Measurements from ENCODE around the gene PPP6R1. TPM values are rescaled to one million over a fixed set of nuclear protein-coding genes. Genes with fewer than 3 reads are reported as not detected.
A peak's percentile ranks its signal among the peaks of the same experiment; 100 is the strongest.

PPP6R1 gene
- total and polyA plus RNA-seq, 12 donors, result 28.9 to 116 (median 74.9) TPM

GRCh38 chr19:55224038-55224665, 34.7 kb downstream of the PPP6R1 start:
- 82 to 91% (median 83%) methylated on average over 6 to 26 of the region's 26 CpGs for WGBS, 4 donors
- intact Hi-C loops (cut with DNase I), result no loop called here
- Histone ChIP-seq H3K27me3 (no peaks in the 10 kb centered on the region), H3K27ac (no peak overlapping the region), H3K36me3 (replicated peaks in 1 of 2) (peaks cover 0 to 26% of the 10 kb centered on the region in 2 donors), H3K4me1 (replicated peaks in 1 of 2) (peaks cover 2 to 5% of the 10 kb centered on the region in 2 donors), H3K9me3 (replicated peaks in 1 of 3) (no peaks in the 10 kb centered on the region), H3K4me3 (no peak overlapping the region)
- TF ChIP-seq POLR2A (IDR thresholded peaks at IDR 0.05), result no peak
- TF ChIP-seq, protein P1, sequence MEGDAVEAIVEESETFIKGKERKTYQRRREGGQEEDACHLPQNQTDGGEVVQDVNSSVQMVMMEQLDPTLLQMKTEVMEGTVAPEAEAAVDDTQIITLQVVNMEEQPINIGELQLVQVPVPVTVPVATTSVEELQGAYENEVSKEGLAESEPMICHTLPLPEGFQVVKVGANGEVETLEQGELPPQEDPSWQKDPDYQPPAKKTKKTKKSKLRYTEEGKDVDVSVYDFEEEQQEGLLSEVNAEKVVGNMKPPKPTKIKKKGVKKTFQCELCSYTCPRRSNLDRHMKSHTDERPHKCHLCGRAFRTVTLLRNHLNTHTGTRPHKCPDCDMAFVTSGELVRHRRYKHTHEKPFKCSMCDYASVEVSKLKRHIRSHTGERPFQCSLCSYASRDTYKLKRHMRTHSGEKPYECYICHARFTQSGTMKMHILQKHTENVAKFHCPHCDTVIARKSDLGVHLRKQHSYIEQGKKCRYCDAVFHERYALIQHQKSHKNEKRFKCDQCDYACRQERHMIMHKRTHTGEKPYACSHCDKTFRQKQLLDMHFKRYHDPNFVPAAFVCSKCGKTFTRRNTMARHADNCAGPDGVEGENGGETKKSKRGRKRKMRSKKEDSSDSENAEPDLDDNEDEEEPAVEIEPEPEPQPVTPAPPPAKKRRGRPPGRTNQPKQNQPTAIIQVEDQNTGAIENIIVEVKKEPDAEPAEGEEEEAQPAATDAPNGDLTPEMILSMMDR (IDR thresholded peaks at IDR 0.05), result no peak
- no peak for DNase-seq

- Histone ChIP-seq H3K4me3 (no peak overlapping the region), H3K27ac (no peak overlapping the region), H3K36me3 (replicated peaks in 1 of 2) (peaks cover 0 to 21% of the 10 kb centered on the region in 2 donors), H3K27me3 (no peaks in the 10 kb centered on the region), H3K4me1 (replicated peaks in 1 of 2) (peaks cover 0 to 5% of the 10 kb centered on the region in 2 donors), H3K9me3 (replicated peaks in 1 of 3) (no peaks in the 10 kb centered on the region)
- intact Hi-C loops (cut with DNase I), result no loop called here
- no peak for DNase-seq
- WGBS, 4 donors, result 86 to 93% (median 88%) methylated on average over 10 to 17 of the region's 17 CpGs
- TF ChIP-seq, protein P1 (IDR thresholded peaks at IDR 0.05), result no peak
- TF ChIP-seq POLR2A (IDR thresholded peaks at IDR 0.05), result no peak
These were observed 35.4 kb downstream of the PPP6R1 start for GRCh38 chr19:55223291-55224037.

DNA sequence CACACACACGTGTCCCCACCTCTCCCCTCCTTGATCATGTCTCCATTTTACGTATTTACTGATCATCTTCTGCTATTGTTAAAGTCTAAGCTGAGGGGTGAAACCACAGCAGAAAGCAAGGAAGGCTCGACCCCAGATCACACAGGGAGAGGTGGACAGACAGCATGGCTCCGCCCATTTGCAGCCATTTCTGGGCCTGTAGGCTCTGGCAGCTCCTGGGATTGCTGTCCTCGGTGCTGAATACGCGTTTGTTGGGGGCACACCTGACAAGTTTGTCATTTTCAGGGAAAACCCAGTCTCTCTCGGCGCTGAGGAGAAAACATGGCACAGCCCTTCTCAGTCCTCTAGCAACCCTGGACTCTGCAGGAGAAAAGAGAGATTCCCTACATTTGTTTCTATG, 38.3 kb downstream of the PPP6R1 start:
- H3K4me3 ChIP-seq, result no peak overlapping the region
- H3K9me3 ChIP-seq (replicated peaks in 1 of 3), result no peaks in the 10 kb centered on the region
- DNase-seq, result no peak
- intact Hi-C loops (cut with DNase I), result no loop called here
- H3K36me3 ChIP-seq (replicated peaks in 1 of 2), result no peaks in the 10 kb centered on the region
- TF ChIP-seq, protein P1 (IDR thresholded peaks at IDR 0.05), result no peak
- no peak for TF ChIP-seq POLR2A (IDR thresholded peaks at IDR 0.05)
- WGBS, 4 donors, result 78 to 85% (median 84%) methylated on average over 9 of the region's 9 CpGs
- peaks cover 5 to 13% of the 10 kb centered on the region in 2 donors for H3K4me1 ChIP-seq (replicated peaks in 1 of 2)
- no peaks in the 10 kb centered on the region for H3K27me3 ChIP-seq
- H3K27ac ChIP-seq, result no peak overlapping the region

DNA sequence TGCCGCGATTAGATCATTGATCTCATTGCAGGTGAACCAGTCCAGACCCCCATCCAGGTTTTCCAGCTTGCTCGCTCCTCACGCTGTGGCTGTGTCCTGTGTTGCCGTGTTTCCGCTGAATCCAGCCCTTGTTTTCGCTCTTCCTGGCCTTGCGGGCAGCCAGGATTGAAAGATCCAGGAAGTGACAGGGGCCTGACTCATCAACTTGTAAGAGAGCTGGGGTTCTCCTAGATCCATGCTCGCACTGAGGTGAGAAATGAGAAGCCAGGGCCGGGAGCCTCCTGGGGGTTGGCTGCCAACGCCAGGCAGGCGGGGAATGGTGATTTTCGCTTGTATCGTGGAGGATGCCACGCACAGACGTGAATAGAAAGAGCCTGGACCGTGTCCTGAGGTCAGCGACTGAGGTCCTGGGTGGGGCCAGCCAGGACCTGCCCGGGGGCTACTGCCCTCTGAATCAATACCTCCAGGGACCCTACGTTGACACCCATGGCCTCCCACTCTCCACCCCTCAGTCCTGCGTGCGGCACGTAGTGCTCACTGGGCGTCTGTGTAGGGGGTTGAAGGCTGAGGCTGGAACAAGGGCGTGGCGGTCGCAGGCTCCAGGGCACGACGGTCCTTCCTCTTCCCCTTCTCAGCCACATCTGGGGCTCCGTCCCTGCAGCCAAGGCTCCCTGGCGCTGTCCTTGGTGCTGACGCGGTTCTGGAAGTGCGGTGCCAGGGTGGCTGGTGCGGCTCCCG, 42.2 kb downstream of the PPP6R1 start:
- intact Hi-C loops (cut with DNase I), result no loop called here
- Histone ChIP-seq H3K27me3 (no peaks in the 10 kb centered on the region), H3K4me1 (replicated peaks in 1 of 2) (peaks cover 3 to 13% of the 10 kb centered on the region in 2 donors), H3K4me3 (peak overlapping the region in 2 of 4 donors; percentile 4 to 35), H3K9me3 (replicated peaks in 1 of 3) (peaks cover 0 to 3% (median 0%) of the 10 kb centered on the region in 3 donors), H3K27ac (peak overlapping the region; percentile 72 to 95 (median 90)), H3K36me3 (replicated peaks in 1 of 2) (no peaks in the 10 kb centered on the region)
- DNase-seq, result peak; percentile 93 to 98 (median 96)
- TF ChIP-seq, protein P1 (IDR thresholded peaks at IDR 0.05), result peak in 1 of 6 experiments; percentile 51
- peak; percentile 78 to 97 for TF ChIP-seq POLR2A (IDR thresholded peaks at IDR 0.05)
- WGBS, 4 donors, result 2 to 5% (median 3%) methylated on average over 22 to 36 of the region's 36 CpGs
